Karpas-422 (cell line): ENCODE measurements around the gene CADM4. TPM values are rescaled to one million over a fixed set of nuclear protein-coding genes. Genes with fewer than 3 reads are reported as not detected.
"Not testable (repeated sequence)": the region's sequence is repeated elsewhere in the genome, so short reads cannot be mapped to it uniquely, and the experiment has no call there.

Experiments used
- DNase-seq: peaks from one replicate; pipeline ENCODE4 v3.0.0-alpha.2; 2015
- H2AFZ ChIP-seq: fragments of 200-600 bp; sonication (generic); 2 replicates; pipeline ENCODE4 v1.6.1; 2014; ENCODE audit warnings: antibody characterized with exemption, low read length, mixed read lengths
- H3K27ac ChIP-seq: fragments of 200-600 bp; sonication (generic); 2 replicates; pipeline ENCODE4 v1.5.1; 2014; ENCODE audit warnings: mild to moderate bottlenecking, low read length, moderate library complexity
- H3K27me3 ChIP-seq: fragments of 200-600 bp; sonication (generic); 2 replicates; pipeline ENCODE4 v1.6.1; 2014; ENCODE audit warnings: low read length, mixed read lengths
- H3K36me3 ChIP-seq: fragments of 200-600 bp; sonication (generic); 2 replicates; pipeline ENCODE4 v1.6.1; 2014; ENCODE audit warnings: low read length, mixed read lengths; ENCODE audit not compliant: insufficient read depth
- H3K4me1 ChIP-seq: fragments of 200-600 bp; sonication (generic); 2 replicates; pipeline ENCODE4 v1.6.1; 2014; ENCODE audit warnings: mild to moderate bottlenecking, low read length, mixed read lengths
- H3K4me2 ChIP-seq: fragments of 200-600 bp; sonication (generic); 2 replicates; pipeline ENCODE4 v1.6.1; 2014; ENCODE audit warnings: low read length, low read depth, mild to moderate bottlenecking; ENCODE audit not compliant: poor library complexity, severe bottlenecking
- H3K4me3 ChIP-seq: fragments of 200-600 bp; sonication (generic); 2 replicates; pipeline ENCODE4 v1.5.1; 2014; ENCODE audit warnings: mild to moderate bottlenecking, antibody characterized with exemption, low read length, mixed read lengths
- H3K79me2 ChIP-seq: fragments of 200-600 bp; sonication (generic); 2 replicates; pipeline ENCODE4 v1.6.1; 2014; ENCODE audit warnings: mild to moderate bottlenecking, low read length, mixed read lengths
- H3K9ac ChIP-seq: fragments of 200-600 bp; sonication (generic); 2 replicates; pipeline ENCODE4 v1.6.0; 2014; ENCODE audit warnings: low read length
- H3K9me2 ChIP-seq: fragments of 200-600 bp; sonication (generic), shearing (Covaris generic); replicated peaks from 2 replicates; pipeline ENCODE4 v1.6.0; 2014; ENCODE audit warnings: mild to moderate bottlenecking, low read length, moderate library complexity; ENCODE audit not compliant: insufficient read depth
- H3K9me3 ChIP-seq: fragments of 300-700, 200-600 bp; sonication (generic); 2 replicates; pipeline ENCODE4 v1.6.1; 2014; ENCODE audit warnings: low read length, mixed read lengths
- H4K20me1 ChIP-seq: fragments of 200-600 bp; sonication (generic); 2 replicates; pipeline ENCODE4 v1.6.1; 2014; ENCODE audit warnings: mild to moderate bottlenecking, antibody characterized with exemption, low read length, low read depth; ENCODE audit not compliant: insufficient read depth
- total RNA-seq: library from RNA; depleted of rRNA; stranded (reverse); fragments of >200 nt; shearing (Covaris generic); gene quantifications from 2 replicates; pipeline ENCODE4 v1.2.3, GENCODE V29; 2014; ENCODE audit warnings: low replicate concordance

The CADM4 gene
- total RNA-seq, 1 experiment from 2014 or later: not detected

- DNase-seq, H3K4me1 ChIP-seq, H3K27ac ChIP-seq, H3K4me3 ChIP-seq, H3K27me3 ChIP-seq, H3K79me2 ChIP-seq, H3K9ac ChIP-seq, H4K20me1 ChIP-seq, H3K9me2 ChIP-seq, H3K36me3 ChIP-seq, H3K4me2 ChIP-seq, H3K9me3 ChIP-seq, H2AFZ ChIP-seq: not testable (repeated sequence)
Measured at GRCh38 chr19:43587029-43587428, 52.6 kb downstream of the CADM4 start.

GRCh38 chr19:43586346-43586745 lies 53.3 kb downstream of the CADM4 start:
- H3K4me3 ChIP-seq: no peak overlapping the region
- no peaks in the 10 kb centered on the region for H3K9me2 ChIP-seq
- no peak overlapping the region for H3K27ac ChIP-seq
- H4K20me1 ChIP-seq: no peaks in the 10 kb centered on the region
- H3K4me1 ChIP-seq: no peaks in the 10 kb centered on the region
- H3K27me3 ChIP-seq: no peaks in the 10 kb centered on the region
- H3K9me3 ChIP-seq: no peaks in the 10 kb centered on the region
- no peaks in the 10 kb centered on the region for H3K79me2 ChIP-seq
- no peak overlapping the region for H2AFZ ChIP-seq
- no peaks in the 10 kb centered on the region for H3K36me3 ChIP-seq
- H3K4me2 ChIP-seq: no peak overlapping the region
- H3K9ac ChIP-seq: no peak overlapping the region
- DNase-seq: no peak

- no peak overlapping the region for H3K4me3 ChIP-seq
- H3K9me2 ChIP-seq: no peaks in the 10 kb centered on the region
- H3K36me3 ChIP-seq: no peaks in the 10 kb centered on the region
- no peaks in the 10 kb centered on the region for H3K79me2 ChIP-seq
- H3K9me3 ChIP-seq: no peaks in the 10 kb centered on the region
- H3K9ac ChIP-seq: no peak overlapping the region
- no peak for DNase-seq
- no peaks in the 10 kb centered on the region for H4K20me1 ChIP-seq
- H3K4me1 ChIP-seq: peaks cover 3% of the 10 kb centered on the region
- no peaks in the 10 kb centered on the region for H3K27me3 ChIP-seq
- no peak overlapping the region for H3K27ac ChIP-seq
- H2AFZ ChIP-seq: no peak overlapping the region
- H3K4me2 ChIP-seq: no peak overlapping the region
Measured at GRCh38 chr19:43584484-43584883, 55.2 kb downstream of the CADM4 start.

DNA sequence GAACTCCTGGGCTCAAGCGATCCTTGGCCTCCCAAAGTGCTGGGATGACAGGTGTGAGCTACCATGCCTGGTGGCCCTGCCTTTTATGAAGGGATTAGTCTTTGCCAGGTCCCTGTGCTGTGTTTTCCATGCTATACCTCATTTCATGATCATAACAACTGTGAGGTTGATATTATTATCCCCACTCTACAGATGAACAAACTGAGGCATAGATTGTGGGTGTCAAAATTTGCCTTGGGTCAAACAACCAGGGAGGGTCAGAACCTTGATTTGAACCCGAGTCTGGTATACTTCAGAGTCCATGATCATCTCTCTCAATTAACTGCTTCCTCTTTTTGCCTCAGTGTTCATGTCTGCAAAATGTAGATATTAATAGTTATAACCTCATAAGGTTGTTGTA lies 57.2 kb downstream of the CADM4 start:
- Histone ChIP-seq H3K27ac (no peak overlapping the region), H3K9me3 (no peaks in the 10 kb centered on the region), H3K79me2 (no peaks in the 10 kb centered on the region), H3K9me2 (no peaks in the 10 kb centered on the region), H4K20me1 (no peaks in the 10 kb centered on the region), H3K4me1 (peaks cover 3% of the 10 kb centered on the region), H3K4me2 (no peak overlapping the region), H3K27me3 (no peaks in the 10 kb centered on the region), H2AFZ (no peak overlapping the region), H3K4me3 (no peak overlapping the region), H3K9ac (no peak overlapping the region), H3K36me3 (no peaks in the 10 kb centered on the region)
- DNase-seq: no peak

DNA sequence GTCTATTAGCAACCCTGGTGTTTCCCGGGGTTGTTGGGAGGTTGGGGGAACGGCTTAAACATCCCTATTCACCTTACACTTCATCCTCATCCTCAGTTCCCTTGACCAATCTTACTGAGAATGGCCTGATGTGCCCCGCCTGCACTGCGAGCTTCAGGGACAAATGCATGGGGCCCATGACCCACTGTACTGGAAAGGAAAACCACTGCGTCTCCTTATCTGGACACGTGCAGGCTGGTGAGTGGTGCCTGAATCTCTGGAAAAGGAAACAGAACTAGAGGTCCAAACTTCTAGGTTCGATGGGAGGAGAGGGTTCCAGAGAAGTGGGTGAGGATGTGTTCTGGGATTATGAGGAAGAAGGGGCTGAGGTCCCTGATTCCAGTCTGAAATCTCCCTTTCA lies 58.2 kb downstream of the CADM4 start:
- H3K9me3 ChIP-seq: no peaks in the 10 kb centered on the region
- no peak overlapping the region for H3K9ac ChIP-seq
- H4K20me1 ChIP-seq: no peaks in the 10 kb centered on the region
- H3K79me2 ChIP-seq: no peaks in the 10 kb centered on the region
- no peak for DNase-seq
- no peaks in the 10 kb centered on the region for H3K27me3 ChIP-seq
- H3K36me3 ChIP-seq: no peaks in the 10 kb centered on the region
- no peak overlapping the region for H2AFZ ChIP-seq
- H3K4me1 ChIP-seq: peaks cover 3% of the 10 kb centered on the region
- no peaks in the 10 kb centered on the region for H3K9me2 ChIP-seq
- H3K27ac ChIP-seq: no peak overlapping the region
- H3K4me2 ChIP-seq: no peak overlapping the region
- H3K4me3 ChIP-seq: no peak overlapping the region

- no peaks in the 10 kb centered on the region for H3K9me2 ChIP-seq
- H3K27ac ChIP-seq: no peak overlapping the region
- no peaks in the 10 kb centered on the region for H3K36me3 ChIP-seq
- no peak for DNase-seq
- H3K4me1 ChIP-seq: peaks cover 13% of the 10 kb centered on the region
- no peaks in the 10 kb centered on the region for H3K27me3 ChIP-seq
- H4K20me1 ChIP-seq: no peaks in the 10 kb centered on the region
- no peak overlapping the region for H2AFZ ChIP-seq
- no peak overlapping the region for H3K9ac ChIP-seq
- H3K4me3 ChIP-seq: no peak overlapping the region
- H3K9me3 ChIP-seq: no peaks in the 10 kb centered on the region
- peaks cover 14% of the 10 kb centered on the region for H3K79me2 ChIP-seq
- H3K4me2 ChIP-seq: no peak overlapping the region
Measured at GRCh38 chr19:43578787-43579186, 60.9 kb downstream of the CADM4 start.

GRCh38 chr19:43575955-43576878 lies 63.4 kb downstream of the CADM4 start:
- DNase-seq: no peak
- H3K27ac ChIP-seq: no peak overlapping the region
- H3K9me3 ChIP-seq: no peaks in the 10 kb centered on the region
- H3K4me3 ChIP-seq: peak overlapping the region; percentile 41; the same call in 1 of the 2 replicates
- H3K9me2 ChIP-seq: no peaks in the 10 kb centered on the region
- no peaks in the 10 kb centered on the region for H4K20me1 ChIP-seq
- H3K9ac ChIP-seq: peak overlapping the region; percentile 38; the same call in 1 of the 2 replicates
- peaks cover 13% of the 10 kb centered on the region for H3K4me1 ChIP-seq
- no peaks in the 10 kb centered on the region for H3K27me3 ChIP-seq
- no peak overlapping the region for H2AFZ ChIP-seq
- H3K36me3 ChIP-seq: no peaks in the 10 kb centered on the region
- H3K4me2 ChIP-seq: peak overlapping the region; percentile 49
- H3K79me2 ChIP-seq: peaks cover 37% of the 10 kb centered on the region

DNA sequence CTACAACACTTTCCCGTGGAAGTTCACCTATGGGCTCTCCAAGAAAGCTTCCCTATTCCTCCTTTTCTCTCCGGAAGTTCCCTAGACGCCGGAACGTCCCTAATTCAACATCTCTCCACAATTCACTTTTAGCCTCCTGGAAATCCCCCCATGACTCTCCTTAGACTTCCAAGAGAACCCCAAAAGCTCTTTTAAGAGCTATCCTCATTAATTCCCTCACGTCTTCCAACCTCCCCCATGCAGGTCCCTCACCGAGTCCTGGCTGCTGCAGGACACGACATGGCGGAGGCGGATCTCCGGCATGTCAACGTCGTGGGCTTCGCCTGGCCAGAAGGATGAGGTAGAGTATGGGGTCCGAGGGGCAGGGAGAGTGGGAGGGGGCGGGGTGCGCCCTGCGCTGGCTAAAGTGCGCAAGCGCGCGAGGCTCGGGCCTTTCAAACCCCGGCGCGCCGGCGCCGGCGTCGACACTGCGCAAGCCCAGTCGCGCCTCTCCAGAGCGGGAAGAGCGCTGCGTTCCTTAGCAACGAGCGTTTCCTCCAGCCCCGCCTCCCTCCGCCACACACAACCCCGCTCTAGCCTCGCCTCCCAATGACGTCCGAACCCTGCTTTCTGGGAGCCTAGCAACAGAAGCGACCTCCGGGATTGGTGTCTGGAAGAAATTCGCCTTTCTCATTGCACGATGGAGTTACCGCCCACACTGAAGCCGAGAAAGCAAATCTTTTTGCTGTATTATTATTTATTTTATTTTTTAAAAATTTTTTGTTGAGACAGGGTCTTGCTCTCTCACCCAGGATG lies 64.3 kb downstream of the CADM4 start, which contains the start of the genes PINLYP and XRCC1:
TSS of gene PINLYP (plus strand) at position 646 of the 795 bp plus-strand sequence. CDS start 1,391 bp downstream, outside the sequence.
TSS of gene XRCC1 (minus strand) at position 372 of the 795 bp plus-strand sequence. CDS start at position 303, 69 bp downstream.
- Histone ChIP-seq H3K9me3 (no peaks in the 10 kb centered on the region), H4K20me1 (no peaks in the 10 kb centered on the region), H3K36me3 (no peaks in the 10 kb centered on the region), H3K4me3 (peak within 1 kb of the TSS; percentile 88), H3K9ac (peak within 1 kb of the TSS; percentile 96), H3K4me1 (peaks cover 13% of the 10 kb centered on the region), H2AFZ (peak within 1 kb of the TSS; percentile 55; the same call in 1 of the 2 replicates), H3K4me2 (peak within 1 kb of the TSS; percentile 98), H3K79me2 (peaks cover 37% of the 10 kb centered on the region), H3K27ac (peak within 1 kb of the TSS; percentile 30; the same call in 1 of the 2 replicates), H3K27me3 (no peaks in the 10 kb centered on the region), H3K9me2 (no peaks in the 10 kb centered on the region)
- DNase-seq: peak; percentile 100
